Glomerular endothelial cell (primary cell): ENCODE data around the gene EEFSEC. TPM values are rescaled to one million over a fixed set of nuclear protein-coding genes. Genes with fewer than 3 reads are reported as not detected.

Experiments
- DNase-seq: peaks from one replicate; pipeline ENCODE4 v3.0.0-alpha.2; 2011; ENCODE audit warnings: low read depth, low spot score; ENCODE audit errors: extremely low read depth
- total RNA-seq: library from RNA; depleted of rRNA; stranded (reverse); fragments of >200 nt; gene quantifications from 2 replicates; pipeline ENCODE4 v1.2.3, GENCODE V29; 2015

The EEFSEC gene
- total RNA-seq, 1 donor from 2014 or later: 15.6 TPM

DNA sequence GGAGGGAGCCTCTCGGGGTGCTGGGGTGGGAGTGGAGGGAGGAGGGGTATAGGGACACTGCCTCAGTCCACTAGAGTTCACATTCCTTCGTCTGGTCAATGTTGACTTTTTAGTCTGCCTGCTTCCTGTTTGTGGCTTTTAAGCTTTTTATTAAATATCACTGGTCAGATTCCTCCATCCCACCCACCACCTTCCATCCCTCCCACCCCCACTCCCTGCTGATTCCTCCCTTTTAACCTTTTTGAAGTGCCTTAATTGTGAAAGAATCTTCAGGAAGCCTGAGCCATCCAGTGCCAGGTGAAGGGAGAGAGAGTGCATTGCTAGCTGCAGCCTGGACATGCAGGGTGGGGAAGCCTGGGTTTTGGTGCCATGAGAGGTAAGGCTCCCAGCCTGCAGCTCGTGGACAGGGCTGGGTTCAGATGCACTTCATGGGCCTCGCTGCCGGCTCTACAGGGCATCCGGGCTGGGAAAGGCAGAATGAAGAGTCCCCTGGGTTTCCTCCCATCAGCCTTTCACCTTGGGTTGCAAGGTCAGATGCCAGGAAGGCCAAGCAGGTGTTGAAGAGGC lies 207.5 kb downstream of the EEFSEC start:
- DNase-seq: no peak

DNA sequence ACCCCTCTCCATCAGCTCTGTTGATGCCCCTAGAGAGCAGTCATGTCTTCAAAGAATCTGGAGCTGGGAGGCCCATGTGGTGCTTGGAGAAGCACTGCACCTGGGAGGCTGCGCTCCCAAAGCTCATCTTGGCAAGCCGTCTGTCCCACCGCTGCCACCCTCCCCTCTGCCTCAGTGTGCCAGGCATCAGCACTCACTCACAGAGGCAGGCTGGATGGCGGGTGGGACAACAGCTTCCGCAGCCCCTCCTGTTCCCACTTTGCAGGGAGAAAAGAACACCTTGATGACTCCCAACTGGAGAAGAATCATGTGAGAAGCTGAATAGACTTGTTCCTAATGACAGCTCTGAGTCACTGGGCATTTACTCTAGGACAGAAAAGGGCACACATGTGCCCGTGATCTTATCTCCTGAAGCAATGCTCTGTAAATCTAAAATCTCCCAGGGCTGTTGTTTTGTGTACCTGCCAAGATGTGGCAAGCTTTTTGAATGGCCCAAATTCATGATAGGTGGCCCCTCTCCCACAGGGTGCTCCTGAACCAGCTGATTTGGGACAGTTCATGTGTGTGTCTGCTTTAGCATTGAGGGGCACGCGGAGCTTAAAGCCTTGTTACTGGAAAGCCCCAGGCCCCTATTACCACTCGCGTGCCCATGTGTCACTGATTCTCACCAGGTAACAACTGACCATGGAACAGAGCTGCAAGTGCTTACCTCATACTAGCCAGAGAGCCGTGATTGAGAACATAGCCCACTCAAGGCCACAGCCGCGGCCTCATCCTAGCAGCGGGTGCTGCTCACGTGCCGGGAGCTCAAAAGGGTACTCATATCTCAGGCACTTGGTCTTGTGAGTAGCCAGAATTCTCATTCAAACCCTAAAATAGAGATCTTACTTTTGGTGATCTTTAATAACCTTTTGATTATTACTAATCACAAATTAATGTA lies 209.0 kb downstream of the EEFSEC start:
- DNase-seq: no peak

DNA sequence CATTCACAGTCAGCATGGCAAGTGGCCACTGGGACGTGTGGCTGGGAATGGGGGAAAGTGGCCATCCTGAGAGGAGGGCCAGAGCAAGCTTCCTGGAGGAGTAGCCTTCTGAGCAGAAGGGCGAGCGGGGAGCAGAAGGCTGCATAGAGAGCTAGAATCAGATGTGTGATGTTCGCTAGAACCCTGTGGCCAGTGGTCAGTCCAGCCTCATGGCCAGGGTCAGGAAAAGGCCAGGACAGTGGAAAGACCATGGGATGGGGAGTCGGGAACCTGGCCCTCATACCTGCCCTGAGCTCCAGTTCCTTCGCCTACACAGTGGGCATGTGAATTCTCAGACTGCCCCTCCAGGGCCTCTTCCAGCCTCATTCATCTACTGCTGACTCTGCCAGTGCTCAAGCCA lies 211.0 kb downstream of the EEFSEC start:
- DNase-seq: no peak

GRCh38 chr3:128364808-128365360 lies 211.6 kb downstream of the EEFSEC start:
- no peak for DNase-seq

GRCh38 chr3:128366136-128366535 lies 212.9 kb downstream of the EEFSEC start:
- no peak for DNase-seq

DNA sequence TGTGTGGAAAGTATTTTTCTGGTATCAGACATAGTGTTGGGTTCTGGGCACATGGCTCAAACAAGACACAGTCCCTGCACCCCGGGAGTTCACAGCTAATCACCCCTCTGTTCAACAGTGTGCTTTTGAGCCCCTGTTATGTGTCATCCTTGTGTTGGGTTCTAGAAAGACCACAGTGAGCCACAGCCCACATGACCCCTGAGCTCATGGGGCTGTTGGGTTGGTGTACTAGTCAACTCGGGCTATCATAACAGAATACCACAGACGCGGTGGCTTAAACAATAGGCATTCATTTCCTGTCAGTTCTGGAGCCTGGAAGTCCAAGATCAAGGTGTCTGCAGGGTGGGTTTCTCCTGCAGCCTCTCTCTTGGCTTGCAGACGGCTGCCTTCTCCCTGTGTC lies 213.4 kb downstream of the EEFSEC start:
- no peak for DNase-seq

- DNase-seq: no peak
Observed at GRCh38 chr3:128367221-128367620, 213.9 kb downstream of the EEFSEC start.

- DNase-seq: no peak
Observed at GRCh38 chr3:128367761-128368160, 214.5 kb downstream of the EEFSEC start.

DNA sequence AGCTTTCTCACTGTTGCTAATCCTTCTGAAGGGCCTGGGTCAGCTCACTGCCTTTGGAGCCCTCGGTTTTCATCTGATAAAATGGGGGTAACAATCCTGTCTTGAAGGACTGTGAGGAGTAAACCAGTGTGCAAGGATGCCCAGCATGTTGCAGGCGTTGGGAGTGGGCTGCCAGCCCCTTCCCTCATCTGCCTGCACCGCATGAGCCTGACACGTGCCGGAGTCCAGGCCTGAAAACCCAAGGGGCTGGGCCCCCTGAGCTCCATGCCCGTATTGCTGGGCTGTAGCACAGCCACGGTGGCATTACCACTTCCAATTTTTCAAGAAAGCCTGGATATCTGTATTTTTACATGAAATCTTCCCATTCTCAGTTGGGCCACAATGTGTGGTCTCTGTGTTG lies 215.3 kb downstream of the EEFSEC start:
- DNase-seq: no peak

GRCh38 chr3:128369121-128369703 lies 215.9 kb downstream of the EEFSEC start:
- DNase-seq: no peak

DNA sequence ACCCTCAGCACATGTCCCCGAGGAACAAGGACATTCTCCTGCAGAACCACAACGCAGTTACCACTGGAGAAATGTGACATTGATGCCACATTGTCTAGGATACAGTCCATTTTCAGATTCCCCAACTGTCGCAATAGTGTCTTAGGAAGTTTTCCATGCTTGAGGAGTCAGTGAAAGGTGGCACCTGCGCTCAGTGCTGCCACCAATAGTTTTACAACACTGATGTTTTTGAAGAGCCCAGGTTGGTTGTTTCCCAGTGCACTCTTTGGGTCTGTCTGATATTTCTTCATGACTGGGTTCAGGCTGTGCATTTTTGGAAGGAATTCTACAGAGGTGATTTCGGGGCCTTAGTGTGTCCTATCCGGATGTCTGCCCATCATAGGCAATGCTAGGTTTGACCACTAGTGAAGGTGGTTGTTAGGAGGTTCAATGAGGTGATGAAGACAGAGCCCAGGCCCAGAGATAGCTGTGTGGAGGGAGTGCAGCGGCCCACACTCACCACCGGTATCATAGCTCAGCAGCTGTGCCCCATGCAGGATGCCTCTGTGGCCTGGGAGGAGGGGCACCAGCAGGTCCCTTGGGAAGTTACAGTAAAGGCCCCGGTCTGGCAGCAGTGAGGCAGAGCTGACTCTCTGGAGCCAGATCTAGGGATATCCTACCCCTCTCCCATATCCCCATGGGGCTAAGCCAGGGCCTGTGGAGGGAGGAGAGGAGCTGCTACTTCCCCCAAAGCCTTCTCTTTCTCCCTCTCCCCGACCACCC lies 216.8 kb downstream of the EEFSEC start:
- DNase-seq: no peak

- no peak for DNase-seq
Observed at GRCh38 chr3:128372281-128372680, 219.0 kb downstream of the EEFSEC start.

- DNase-seq: no peak
Observed at GRCh38 chr3:128372707-128373533, 219.6 kb downstream of the EEFSEC start.

DNA sequence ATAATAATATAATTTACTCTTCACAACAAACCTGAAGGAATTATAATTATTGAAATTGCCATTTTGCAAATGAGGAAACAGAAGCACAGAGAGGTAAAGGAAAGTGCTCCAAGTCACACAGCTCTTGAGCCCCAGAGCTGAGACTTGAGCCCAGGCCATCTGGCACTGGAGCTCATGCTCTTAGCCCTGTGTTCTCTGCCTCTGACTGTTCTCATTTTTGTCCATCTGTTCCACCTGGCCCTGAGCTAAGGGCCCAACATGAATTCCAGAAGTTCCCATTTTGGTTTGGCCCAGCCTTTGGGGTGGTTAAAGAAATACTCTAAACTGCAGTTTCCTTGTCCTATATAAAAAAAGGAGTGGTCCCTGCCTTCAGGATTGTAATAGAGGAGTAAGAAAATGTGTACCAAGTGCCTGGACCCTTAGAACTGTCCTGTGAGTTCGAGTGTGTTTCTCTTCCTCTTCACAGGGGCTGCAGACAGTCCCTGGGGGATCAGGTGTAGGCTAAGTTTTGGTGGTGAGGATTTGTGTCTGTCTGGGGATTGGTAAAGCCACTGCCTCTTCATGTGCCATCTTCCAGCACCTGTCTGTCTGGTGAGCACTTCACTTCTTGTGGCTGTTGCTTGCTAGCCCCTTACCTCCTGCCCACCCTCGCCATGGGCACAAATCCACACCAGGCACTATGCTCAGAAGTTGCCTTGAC lies 221.6 kb downstream of the EEFSEC start:
- DNase-seq: no peak

GRCh38 chr3:128376516-128376915 lies 223.2 kb downstream of the EEFSEC start:
- DNase-seq: no peak

GRCh38 chr3:128378631-128379347 lies 225.5 kb downstream of the EEFSEC start:
- no peak for DNase-seq

DNA sequence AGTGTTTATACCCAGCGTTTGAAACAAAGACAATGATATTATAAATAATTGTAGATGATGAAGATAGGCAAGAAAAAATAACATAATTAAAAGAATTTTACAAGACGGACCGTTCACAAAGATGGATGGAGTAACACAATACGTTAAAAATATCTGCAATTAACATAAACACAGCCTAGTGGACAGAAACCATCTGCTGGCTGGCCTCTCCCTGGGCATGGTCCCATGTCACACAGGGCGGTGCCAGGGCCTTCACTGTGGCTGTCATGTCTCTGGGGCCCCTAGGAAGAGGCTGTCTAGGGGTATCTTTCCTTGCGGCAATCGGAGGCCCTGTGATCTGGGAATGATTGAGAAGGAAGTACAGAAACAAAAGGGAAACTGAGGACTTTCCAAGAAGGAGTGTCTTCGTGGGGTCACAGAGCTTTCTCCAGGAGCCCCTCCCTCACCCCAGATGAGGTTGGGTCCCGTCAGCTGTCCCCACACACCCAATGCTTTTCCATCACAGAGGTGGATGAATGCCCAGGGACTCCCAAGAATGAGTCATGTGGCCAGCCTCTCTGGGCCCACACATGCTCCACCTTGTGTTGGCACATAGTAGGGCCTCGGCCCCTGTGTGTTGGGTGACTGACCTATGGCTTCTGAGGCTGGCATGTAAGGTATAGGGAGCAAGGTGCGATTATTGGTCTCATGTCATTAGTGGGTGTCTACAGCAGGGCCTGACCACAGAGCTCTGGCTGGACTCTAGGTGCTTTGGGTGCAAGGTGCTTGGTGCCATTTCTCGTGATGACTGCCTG lies 226.3 kb downstream of the EEFSEC start:
- DNase-seq: no peak

DNA sequence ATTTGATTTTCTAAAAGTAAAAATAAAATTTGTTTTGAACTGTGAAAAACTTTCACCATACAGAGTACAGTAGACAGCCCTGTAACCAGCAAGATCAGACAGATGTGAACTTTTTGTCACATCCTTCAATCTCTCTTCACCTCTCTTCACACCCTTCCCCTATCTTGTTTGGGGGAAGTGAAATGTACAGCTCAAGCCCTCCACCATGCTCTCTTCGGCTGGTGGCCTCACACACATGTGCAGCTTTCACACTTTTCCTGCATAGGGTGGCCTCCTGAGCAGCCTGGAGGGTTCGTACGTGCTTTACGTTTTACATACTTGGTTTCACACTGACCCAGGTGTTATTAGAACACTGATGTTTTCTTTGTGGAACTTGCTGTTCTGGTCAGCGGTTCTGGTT lies 227.0 kb downstream of the EEFSEC start:
- DNase-seq: no peak
